Skeletal muscle tissue (tissue), 4 donors: ENCODE data around the gene NLRP6. TPM values are rescaled to one million over a fixed set of nuclear protein-coding genes. Genes with fewer than 3 reads are reported as not detected.
"Not testable (repeated sequence)": the region's sequence is repeated elsewhere in the genome, so short reads cannot be mapped to it uniquely, and the experiment has no call there.

Experiments used
- H3K27ac ChIP-seq: one replicate; pipeline ENCODE4 v1.7.0; 2013; ENCODE audit warnings: mild to moderate bottlenecking, low read depth, low read length, inconsistent platforms
- H3K27me3 ChIP-seq, 3 donors: one replicate each; pipeline ENCODE4 v1.7.0; 2013; ENCODE audit warnings: low read length in 3 of 3; ENCODE audit not compliant: control insufficient read depth in 3 of 3, insufficient read depth in 3 of 3
- H3K36me3 ChIP-seq, 3 donors: one replicate each; pipeline ENCODE4 v1.7.0; 2013; ENCODE audit warnings: low read length in 3 of 3; ENCODE audit not compliant: control insufficient read depth in 3 of 3, insufficient read depth in 3 of 3
- H3K4me1 ChIP-seq, 3 donors: one replicate each; pipeline ENCODE4 v1.7.0; 2013; ENCODE audit warnings: low read length in 3 of 3, mild to moderate bottlenecking in 3 of 3; ENCODE audit not compliant: control insufficient read depth in 3 of 3, insufficient read depth in 3 of 3
- H3K4me3 ChIP-seq, 3 donors: one replicate each; pipeline ENCODE4 v1.7.0; 2013; ENCODE audit warnings: low read length in 3 of 3
- H3K9ac ChIP-seq, 3 donors: one replicate each; pipeline ENCODE4 v1.7.0; 2013; ENCODE audit warnings: low read length in 3 of 3, mild to moderate bottlenecking in 3 of 3, moderate library complexity in 2 of 3, low read depth in 1 of 3
- H3K9me3 ChIP-seq, 3 donors: one replicate each; pipeline ENCODE4 v1.7.0; 2013; ENCODE audit warnings: low read length in 3 of 3; ENCODE audit not compliant: control insufficient read depth in 3 of 3
- total RNA-seq: library from RNA; depleted of rRNA; stranded (reverse); fragments of >200 nt; gene quantifications from one replicate; pipeline ENCODE4 v1.2.3, GENCODE V29; 2014
- donor health status: Osteomylitis.

Gene NLRP6
- total RNA-seq, 1 donor from 2014 or later: not detected

GRCh38 chr11:286977-287820 lies 9.0 kb downstream of the NLRP6 start:
- Histone ChIP-seq H3K27me3 (peaks cover 46 to 51% (median 50%) of the 10 kb centered on the region in 3 donors), H3K4me1 (peaks cover 0 to 19% (median 13%) of the 10 kb centered on the region in 3 donors)
- not testable (repeated sequence) for H3K9me3 ChIP-seq, H3K4me3 ChIP-seq, H3K36me3 ChIP-seq, H3K9ac ChIP-seq, H3K27ac ChIP-seq

DNA sequence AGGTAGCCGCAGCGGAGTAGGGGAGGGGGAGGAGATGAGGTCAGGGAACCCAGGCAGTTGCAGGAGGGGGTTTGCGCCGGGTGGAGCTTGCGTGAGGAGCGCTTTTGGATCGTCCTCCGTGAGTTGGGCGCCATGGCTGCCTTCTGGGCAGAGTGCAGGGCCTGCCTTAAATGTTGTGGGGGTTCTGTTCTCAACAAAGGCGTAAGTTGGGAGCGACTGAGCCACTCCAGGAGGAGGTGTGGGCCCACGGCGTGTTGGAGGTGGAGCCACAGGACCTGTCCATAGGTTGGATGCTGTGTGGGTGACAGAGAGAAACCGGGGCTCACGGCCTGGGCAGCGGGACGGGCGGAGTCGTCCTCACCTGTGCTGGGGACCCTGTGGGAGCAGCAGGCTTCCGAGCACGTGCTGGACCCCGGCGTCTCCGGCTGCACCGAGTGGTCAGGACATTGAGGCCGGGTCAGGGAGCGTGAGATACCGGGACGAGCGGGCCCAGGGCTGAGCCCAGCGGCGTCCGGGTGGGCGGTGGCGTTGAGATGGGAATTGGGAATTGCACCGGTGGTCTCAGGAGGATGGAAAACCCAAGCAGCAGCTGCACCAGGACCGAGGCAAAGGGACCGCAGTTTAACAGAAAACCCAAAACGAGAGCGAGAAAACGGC lies 9.7 kb downstream of the NLRP6 start:
- Histone ChIP-seq H3K9me3 (no peaks in the 10 kb centered on the region), H3K36me3 (no peaks in the 10 kb centered on the region), H3K9ac (peak overlapping the region; percentile 19 to 64 (median 33)), H3K4me1 (peaks cover 0 to 19% (median 13%) of the 10 kb centered on the region in 3 donors), H3K27ac (no peak overlapping the region), H3K27me3 (peaks cover 39 to 44% (median 43%) of the 10 kb centered on the region in 3 donors), H3K4me3 (peak overlapping the region; percentile 52 to 61 (median 60))

GRCh38 chr11:288478-289397 lies 10.5 kb downstream of the NLRP6 start, which contains the start of gene PGGHG:
TSS of gene PGGHG (plus strand) at chr11:289126. CDS start at chr11:289817, 691 bp downstream.
- Histone ChIP-seq H3K27ac (no peak within 1 kb of the TSS), H3K4me3 (peak within 1 kb of the TSS; percentile 52 to 61 (median 60)), H3K9ac (peak within 1 kb of the TSS; percentile 33 to 64 (median 38))

GRCh38 chr11:289398-289711 lies 11.1 kb downstream of the NLRP6 start:
- peaks cover 32 to 36% (median 32%) of the 10 kb centered on the region in 3 donors for H3K27me3 ChIP-seq
- no peaks in the 10 kb centered on the region for H3K36me3 ChIP-seq
- H3K27ac ChIP-seq: no peak overlapping the region
- H3K9ac ChIP-seq: peak overlapping the region in 1 of 3 donors; percentile 38
- H3K4me1 ChIP-seq: peaks cover 0 to 19% (median 13%) of the 10 kb centered on the region in 3 donors
- no peaks in the 10 kb centered on the region for H3K9me3 ChIP-seq
- peak overlapping the region in 2 of 3 donors; percentile 5 to 41 for H3K4me3 ChIP-seq

More at GRCh38 chr11:288478-289397, 10.5 kb downstream of the NLRP6 start, which contains the start of gene PGGHG:
- Histone ChIP-seq H3K27me3 (peaks cover 36 to 39% (median 39%) of the 10 kb centered on the region in 3 donors), H3K36me3 (no peaks in the 10 kb centered on the region), H3K9me3 (no peaks in the 10 kb centered on the region), H3K4me1 (peaks cover 0 to 19% (median 13%) of the 10 kb centered on the region in 3 donors)

DNA sequence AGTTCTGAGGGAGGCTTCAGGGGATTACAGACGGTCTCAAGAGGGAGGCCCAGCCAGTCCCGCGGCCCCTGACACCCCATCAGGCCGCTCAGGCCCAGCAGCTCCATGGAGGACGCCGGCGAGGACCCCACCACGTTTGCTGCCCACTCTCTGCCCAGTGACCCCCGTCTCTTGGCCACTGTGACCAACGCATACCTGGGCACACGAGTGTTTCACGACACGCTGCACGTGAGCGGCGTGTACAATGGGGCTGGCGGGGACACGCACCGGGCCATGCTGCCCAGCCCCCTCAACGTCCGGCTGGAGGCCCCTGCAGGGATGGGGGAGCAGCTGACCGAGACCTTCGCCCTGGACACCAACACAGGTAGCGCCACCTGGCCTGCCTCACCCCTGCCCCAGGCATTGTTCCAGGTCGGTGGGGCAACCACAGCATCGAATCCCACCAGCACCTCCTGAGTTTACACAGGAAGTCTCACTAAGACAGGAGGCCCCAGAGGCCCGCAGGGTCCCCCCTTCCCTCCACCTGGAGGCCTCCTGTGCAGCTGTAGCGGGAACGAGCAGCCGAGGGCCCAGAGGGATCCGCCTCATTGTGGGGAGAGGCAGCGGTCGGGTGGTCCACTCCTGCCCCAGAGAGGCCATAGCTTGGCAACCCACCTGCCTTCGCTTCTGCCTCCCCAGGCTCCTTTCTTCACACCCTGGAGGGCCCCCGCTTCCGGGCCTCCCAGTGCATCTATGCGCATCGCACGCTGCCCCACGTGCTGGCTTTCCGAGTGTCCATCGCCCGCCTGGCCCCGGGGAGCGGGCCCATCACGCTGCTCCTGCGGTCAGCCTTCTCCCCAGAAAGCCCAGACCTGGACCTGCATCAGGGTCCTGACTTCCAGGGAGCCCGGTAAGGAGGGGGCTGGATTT lies 11.8 kb downstream of the NLRP6 start:
- Histone ChIP-seq H3K4me1 (peaks cover 0 to 19% (median 13%) of the 10 kb centered on the region in 3 donors), H3K4me3 (peak overlapping the region in 1 of 3 donors; percentile 41), H3K36me3 (peaks cover 0 to 2% (median 0%) of the 10 kb centered on the region in 3 donors), H3K9ac (peak overlapping the region in 1 of 3 donors; percentile 38), H3K27me3 (peaks cover 28 to 35% (median 30%) of the 10 kb centered on the region in 3 donors), H3K27ac (no peak overlapping the region), H3K9me3 (no peaks in the 10 kb centered on the region)

- Histone ChIP-seq H3K27me3 (peaks cover 24 to 28% (median 24%) of the 10 kb centered on the region in 3 donors), H3K27ac (no peak overlapping the region), H3K36me3 (peaks cover 0 to 2% (median 0%) of the 10 kb centered on the region in 3 donors), H3K4me1 (peaks cover 0 to 19% (median 13%) of the 10 kb centered on the region in 3 donors), H3K9ac (no peak overlapping the region), H3K9me3 (no peaks in the 10 kb centered on the region), H3K4me3 (no peak overlapping the region)
Observed at GRCh38 chr11:290621-291231, 12.5 kb downstream of the NLRP6 start.

GRCh38 chr11:291281-292210 lies 13.3 kb downstream of the NLRP6 start:
- H3K36me3 ChIP-seq: peaks cover 0 to 2% (median 0%) of the 10 kb centered on the region in 3 donors
- no peak overlapping the region for H3K9ac ChIP-seq
- H3K9me3 ChIP-seq: no peaks in the 10 kb centered on the region
- peaks cover 0 to 20% (median 13%) of the 10 kb centered on the region in 3 donors for H3K4me1 ChIP-seq
- H3K27me3 ChIP-seq: peaks cover 23 to 32% (median 25%) of the 10 kb centered on the region in 3 donors
- H3K4me3 ChIP-seq: no peak overlapping the region
- H3K27ac ChIP-seq: no peak overlapping the region
